GM21786 (cell line): ENCODE measurements around the gene SMIM14.
"Not testable (repeated sequence)": the region's sequence is repeated elsewhere in the genome, so short reads cannot be mapped to it uniquely, and the experiment has no call there.

Experiments
- ATAC-seq: cut with Tn5 transposase; IDR thresholded peaks from one replicate; pipeline ENCODE4 v1.9.1; 2021; ENCODE audit not compliant: unreplicated experiment

The SMIM14 gene

DNA sequence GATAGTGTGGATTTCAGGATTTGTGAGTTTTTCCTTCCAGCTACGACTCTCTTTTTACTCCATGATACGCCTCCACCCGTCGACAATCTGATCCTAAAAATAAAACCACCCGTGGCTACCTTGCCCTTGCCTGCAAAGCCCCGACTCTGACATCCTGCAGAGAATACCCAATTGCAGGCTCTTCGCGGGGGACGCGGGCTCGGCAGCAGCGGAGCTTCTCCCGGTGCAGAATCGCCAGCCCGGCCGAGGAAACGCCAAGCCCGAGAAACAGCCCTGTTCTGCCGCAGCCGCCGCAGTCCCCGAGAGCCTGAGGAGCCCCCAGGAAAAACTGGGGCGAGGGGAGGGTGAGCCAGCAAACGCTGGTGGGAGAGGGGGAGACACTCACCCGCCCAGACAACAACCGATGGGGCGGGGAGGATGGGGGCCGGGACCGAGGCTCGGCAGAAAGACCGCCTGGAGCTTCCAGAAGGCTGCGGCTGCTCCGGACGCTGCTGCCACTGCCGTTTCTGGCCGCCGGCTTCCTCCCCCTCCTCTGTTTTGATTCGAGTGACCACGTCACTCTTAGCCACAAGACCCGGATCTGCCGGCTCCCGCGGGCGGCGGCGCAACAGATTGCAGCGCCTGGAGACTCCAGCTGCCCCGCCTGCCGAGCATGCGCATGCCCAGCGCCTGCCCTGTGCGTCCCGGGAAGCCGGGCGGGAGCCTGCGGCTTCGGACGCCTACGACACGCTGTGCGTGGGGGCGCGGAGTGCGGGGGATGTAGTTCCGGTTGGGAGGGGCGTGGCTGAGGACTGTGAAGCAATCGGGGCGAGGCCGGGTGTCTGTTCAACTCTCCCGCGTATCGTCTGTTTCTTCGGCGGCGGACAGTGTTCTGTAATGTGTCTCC, at the start of gene SMIM14:
Gene SMIM14, minus strand, starts transcription at position 512 of the 886 bp plus-strand sequence. CDS start 33,720 bp downstream, outside the sequence.
- peak; percentile 72 for ATAC-seq

DNA sequence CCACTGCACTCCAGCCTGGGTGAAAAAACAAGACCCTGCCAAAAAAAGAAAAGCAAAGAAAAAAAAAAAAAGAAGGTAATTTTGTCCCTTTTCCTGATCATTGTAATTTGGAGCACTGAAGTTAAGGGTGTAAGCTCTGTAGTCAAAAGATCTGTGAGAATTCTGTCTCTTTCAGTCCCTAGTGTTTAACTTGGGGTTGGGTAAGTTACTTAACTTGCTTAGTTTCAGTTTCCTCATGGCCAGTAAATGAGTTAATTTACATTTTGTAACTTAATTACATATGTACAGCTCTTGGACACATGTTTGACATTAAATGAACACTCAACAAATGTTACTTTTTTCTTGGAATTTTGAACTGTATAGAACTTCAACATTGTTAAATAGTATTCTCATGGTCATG, 48.3 kb upstream of the SMIM14 start:
- no peak for ATAC-seq

DNA sequence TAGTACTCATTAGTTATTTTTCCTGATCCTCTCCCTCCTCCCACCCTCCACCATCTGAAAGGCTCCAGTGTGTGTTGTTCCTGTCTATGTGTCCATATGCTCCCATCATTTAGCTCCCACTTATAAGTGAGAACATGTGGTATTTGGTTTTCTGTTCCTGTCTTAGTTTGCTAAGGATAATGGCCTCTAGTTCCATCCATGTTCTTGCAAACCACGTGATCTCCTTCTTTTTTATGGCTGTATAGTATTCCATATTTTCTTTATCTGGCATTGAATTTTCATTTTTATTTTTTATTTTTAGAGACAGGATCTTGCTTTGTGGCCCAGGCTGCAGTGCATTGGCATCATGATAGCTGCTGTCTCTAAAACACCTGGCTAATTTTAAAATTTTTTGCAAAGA, 47.3 kb upstream of the SMIM14 start:
- ATAC-seq, result no peak

DNA sequence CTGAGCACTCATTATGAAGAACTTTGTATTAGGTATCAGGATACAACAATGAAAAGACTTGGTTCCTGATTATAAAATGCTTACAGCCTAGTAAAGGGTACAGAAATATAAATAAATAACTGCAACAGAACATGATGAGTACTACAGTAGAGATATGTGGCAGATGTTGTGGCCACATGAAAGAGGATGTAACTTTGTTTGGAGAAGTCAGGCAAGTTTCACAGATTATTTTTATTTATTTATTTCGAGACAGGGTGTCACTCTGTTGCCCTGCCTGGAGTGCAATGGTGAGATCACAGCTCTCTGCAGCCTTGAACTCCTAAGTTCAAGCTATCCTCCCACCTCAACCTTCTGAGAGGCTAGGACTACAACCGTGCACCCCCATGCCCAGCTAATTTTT, 43.5 kb upstream of the SMIM14 start:
- peak; percentile 79 for ATAC-seq

DNA sequence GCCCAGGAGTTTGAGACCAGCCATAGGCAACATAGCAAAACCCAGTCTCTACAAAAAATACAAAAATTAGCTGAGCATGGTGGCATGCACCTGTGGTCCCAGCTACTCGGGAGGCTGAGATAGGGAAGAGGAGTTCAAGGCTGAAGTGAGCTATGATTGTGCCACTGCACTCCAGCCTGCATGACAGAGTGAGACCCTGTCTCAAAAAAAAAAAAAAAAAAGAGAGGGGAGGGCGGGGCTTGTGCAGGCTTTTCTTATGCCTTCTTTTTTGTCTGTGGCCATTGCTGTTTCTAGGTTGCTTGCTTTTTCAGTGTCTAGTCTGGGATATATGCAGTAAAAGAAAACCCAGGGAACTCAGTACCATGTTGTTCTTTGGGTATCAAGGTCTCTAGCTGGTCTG, 42.3 kb upstream of the SMIM14 start:
- ATAC-seq, result not testable (repeated sequence)

DNA sequence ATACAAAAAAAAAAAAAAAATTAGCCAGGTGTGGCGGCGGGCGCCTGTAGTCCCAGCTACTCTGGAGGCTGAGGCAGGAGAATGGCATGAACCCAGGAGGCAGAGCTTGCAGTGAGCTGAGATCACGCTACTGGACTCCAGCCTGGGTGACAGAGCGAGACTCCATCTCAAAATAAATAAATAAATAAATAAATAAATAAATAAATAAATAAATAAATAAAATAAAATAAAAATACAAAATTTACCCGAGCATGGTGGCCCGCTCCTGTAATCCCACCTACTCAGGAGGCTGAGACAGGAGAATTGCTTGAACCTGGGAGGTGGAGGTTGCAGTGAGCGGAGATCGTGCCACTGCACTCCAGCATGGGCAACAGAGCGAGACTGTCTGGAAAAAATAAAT, 37.0 kb upstream of the SMIM14 start:
- not testable (repeated sequence) for ATAC-seq

DNA sequence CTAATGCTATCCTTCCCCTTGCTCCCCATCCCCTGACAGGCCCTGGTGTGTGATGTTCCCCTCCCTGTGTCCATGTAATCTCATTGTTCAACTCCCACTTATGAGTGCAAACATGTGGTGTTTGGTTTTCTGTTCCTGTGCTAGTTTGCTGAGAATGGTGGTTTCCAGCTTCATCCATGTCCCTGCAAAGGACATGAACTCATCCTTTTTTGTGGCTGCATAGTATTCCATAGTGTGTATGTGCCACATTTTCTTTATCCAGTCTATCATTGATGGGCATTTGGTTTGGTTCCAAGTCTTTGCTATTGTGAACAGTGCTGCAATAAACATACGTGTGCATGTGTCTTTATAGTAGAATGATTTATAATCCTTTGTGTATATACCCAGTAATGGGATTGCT, 31.6 kb upstream of the SMIM14 start:
- not testable (repeated sequence) for ATAC-seq

DNA sequence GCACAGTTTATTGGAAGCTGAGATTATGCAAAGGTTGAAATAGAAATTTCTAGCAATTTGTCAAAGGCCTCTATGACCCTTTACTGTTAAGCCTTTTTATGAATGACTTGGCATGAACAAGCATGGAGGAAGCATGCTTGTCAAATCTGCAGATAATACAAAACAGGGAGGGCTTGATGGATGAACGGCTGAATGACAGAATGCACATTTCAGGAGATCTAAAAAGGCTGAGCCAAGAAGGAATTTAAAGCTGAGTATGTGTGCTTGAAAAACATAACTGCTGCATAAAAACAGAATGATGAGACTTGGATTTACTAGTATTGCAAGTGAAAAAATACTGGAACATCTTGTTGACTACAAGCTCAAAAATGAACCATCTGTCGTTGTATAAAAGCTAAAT, 30.2 kb upstream of the SMIM14 start:
- ATAC-seq, result no peak

DNA sequence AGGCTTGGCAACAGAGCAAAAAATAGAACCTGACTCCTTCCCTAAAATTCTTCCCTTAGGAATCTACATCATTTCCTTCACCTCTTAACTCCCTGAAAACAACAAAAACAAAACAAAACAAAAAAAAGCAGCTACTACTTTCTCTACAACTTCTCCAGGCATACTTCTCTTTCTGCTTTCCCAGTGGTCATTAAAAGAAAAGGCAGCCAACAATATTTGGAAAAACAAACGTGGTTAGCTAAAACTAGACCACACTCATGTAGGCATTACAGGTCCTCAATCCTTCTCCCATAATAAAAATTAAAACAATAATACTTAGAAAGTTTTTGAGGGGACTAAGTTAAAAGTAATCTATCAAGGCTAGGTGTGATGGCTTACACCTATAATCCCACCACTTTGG, 29.0 kb upstream of the SMIM14 start:
- no peak for ATAC-seq

DNA sequence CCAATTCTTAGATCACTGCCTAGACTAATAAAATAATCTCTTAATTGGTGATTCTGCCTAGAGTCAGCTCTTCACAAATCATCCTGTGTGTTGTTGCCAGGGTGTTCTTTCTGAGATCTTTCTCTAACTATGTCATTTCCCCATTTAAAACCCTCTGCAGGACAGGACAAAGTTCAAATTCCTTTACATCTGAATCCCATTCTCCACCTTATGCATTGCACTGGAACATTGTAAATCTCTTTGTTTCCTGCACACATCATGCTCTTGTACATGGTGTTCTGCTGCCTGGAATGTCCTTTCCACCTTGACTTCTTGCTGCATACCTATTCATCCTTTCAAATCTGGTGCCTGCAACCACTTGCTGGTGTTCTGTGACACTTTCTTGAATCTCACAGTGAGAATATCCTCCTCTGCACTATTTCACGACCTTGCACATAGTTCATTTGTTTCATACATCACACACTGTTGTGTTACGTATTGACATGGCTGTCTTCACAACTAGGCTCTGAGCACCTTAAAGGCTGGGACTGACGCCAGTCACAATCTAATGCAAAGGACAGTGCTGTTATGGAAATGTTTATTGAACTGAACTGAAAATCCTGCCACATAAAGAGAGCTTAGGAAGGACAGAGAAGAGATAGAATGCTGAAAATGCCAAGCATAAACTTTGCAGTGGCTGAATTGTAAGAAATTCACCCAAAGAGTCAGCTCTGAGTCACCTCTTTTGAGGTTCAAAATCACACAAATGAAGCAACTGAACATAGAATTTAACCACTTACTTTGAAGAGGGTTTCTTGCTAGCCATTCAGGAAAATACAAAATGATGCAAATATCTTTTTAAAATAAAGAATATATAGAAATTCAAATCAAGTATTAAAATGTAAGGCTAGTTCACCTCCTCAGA, 26.4 kb upstream of the SMIM14 start:
- ATAC-seq, result no peak

DNA sequence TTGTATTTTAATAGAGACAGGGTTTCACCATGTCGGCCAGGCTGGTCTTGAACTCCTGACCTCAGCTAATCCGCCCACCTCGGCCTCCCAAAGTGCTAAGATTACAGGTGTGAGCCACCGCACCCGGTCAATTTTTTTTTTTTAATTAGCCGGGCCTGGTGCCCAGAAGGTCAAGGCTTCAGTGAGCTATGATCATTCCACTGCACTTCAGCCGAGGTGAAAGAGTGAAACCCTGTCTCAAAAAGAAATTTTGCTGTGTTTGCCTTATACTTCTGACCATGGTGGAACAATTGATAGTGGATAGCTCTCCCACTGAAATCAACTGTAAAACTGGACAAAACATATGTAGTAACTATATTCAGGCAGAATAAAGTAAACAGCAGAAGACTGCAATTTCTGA, 24.0 kb upstream of the SMIM14 start:
- no peak for ATAC-seq

DNA sequence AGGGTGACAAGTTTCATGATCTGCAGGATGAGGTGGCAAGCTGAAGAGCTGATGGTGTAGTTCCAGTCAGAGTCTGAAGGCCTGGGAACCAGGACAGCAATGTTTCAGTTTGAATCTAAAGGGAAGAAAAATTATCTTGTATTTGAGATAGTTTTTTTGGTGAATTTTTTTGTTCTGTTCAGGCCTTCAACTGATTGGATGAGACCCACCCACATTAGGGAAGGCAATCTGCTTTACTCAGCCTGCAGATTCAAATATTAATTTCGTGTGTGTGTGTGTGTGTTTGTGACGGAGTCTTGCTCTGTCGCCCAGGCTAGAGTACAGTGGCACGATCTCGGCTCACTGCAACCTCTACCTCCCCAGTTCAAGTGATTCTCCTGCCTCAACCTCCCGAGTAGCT, 22.1 kb upstream of the SMIM14 start:
- no peak for ATAC-seq

DNA sequence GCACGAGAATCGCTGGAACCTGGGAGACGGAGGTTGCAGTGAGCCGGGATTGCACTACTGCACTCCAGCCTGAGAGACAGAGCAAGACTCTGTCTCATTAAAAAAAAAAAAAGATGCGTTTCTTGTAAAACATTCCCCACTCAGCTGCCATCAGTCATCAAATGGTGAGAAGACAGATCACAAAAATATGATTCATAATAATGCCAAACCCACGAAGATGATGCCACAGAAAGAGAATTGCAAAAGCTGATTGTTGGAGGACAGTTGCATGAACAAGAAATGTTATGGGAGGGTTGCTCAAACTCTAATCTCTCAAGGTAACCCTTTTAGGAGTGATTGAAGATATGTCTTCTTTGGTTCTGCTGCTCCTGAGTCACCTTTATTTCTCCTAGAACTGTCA, 21.4 kb upstream of the SMIM14 start:
- no peak for ATAC-seq

DNA sequence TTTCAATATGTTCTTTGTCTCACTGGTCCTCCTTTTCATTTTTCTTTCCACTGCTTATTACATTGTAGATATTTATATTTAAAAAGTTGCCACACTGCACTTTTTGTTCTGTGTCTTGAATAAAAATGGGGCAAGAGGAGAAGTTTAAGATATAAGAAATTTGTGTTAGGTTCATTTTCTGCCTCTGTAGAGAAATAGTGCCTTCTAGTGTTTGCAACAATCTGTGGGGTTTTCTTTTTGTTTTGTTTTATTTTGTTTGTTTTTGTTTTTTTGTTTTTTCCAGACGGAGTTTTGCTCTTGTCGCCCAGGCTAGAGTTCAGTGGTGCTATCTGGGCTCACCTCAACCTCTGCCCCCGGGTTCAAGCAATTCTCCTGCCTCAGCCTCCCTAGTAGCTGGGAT, 20.1 kb upstream of the SMIM14 start:
- ATAC-seq, result no peak

DNA sequence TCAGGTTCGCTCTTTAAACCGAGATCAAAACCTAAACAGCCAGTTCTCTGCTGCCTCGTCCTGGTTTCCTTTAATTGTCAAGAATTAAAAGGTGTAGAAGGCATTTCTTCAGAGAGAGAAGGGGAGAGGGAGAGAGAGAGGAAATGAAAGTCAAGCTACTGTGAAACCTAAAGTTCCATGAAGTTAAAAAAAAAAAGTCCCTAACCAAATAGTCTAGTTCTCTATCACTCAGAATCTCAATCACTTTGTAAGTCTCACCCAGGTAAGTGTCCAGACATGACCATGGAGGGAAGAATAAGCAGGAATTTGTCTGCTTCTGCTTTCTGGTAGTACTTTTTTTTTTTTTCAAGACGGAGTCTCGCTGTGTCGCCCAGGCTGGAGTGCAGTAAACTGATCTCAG, 18.8 kb upstream of the SMIM14 start:
- ATAC-seq, result peak; percentile 80

DNA sequence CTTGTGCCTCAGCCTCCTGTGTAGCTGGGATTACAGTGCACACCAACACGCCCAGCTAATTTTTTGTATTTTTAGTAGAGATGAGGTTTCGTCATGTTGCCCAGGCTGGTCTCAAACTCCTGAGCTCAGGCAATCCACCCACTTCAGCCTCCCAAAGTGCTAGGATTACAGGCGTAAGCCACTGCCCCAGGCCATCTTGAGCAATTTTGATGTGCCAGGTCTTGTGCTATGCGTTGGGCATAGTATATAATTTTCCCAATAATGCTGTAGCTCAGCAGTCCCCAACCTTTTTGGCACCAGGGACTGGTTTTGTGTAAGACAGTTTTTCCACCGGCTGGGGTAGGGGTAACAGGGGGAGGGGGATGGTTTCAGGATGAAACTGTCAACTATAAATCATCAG, 18.0 kb upstream of the SMIM14 start:
- ATAC-seq, result not testable (repeated sequence)

DNA sequence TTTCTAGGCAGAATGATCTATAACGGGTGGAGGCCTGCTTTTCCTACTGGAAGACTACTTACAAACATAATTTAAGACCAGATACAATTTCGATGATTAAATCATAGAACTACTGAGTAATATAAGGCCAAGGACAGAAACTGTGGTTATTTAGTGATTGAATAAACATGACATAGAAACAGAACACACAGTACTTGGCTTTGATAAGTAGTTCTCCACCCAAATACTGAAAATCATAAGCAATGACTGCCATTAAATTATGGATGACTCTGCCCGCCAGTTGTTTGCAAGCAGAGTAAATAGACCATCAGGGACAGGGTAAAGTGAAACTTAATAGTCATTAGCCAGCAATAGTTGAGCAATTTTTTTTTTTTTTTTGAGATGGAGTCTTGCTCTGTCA, 17.2 kb upstream of the SMIM14 start:
- no peak for ATAC-seq

DNA sequence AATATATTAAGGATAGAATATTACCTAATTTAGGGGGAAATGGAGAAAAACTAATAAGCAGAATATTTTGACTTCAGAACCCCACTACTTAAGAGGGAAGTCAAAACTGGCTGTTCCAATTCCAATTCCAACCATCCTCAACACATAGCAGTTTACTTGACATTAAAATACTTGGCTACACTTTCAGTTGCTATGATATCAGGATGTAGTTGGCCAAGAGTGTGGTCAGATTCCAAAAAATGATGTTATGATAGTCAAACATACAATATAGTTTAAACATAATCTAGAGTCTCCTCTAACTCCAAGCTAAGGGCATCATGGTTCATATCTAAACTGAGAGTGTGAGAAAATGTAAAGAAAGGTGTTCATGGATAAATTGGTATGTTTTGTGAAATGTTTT, 16.5 kb upstream of the SMIM14 start:
- no peak for ATAC-seq

DNA sequence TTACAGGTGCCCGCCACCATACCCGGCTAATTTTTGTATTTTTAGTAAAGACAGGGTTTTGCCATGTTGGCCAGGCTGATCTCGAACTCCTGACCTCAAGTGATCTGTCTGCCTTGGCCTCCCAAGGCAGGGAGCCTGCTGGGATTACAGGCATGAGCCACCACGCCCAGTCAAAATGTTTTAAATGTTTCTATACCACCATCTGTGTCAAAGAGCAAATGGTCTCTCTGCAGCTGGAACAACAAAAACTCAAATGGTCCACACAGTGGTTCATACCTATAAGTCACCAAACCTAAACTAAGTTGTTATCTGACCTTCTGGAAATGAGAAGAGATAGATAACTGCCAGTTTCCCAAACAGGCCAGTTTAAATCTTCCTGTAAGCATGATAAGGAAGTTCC, 12.9 kb upstream of the SMIM14 start:
- not testable (repeated sequence) for ATAC-seq

DNA sequence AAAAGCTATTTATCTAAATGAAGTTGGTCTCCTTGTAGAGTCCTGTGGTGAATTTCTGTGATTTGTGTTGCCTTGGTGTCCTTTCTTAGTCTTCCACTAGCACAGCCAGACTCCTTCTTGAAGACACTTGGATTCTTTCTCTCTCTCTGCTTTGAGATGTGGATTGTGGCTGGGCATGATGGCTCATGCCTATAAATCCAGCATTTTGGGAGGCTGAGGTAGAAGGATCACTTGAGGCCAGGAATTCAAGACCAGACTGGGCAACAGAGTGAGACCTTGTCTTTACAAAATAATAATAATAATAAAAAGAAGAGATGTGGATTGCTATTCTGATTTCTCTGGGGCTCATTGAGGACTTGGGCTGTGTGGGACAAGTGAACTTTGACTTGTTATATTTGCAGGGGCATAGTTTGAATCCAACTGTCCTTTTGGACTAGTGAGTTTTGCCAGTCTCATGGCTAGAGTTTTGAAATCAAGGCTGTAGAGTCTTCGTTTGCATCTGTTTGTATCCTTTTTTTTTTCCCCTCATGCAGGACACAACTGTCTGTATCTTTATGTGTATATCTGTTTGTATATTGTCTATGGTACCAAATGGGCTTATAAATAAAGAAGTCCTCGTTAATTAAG, 11.1 kb upstream of the SMIM14 start:
- ATAC-seq, result no peak

DNA sequence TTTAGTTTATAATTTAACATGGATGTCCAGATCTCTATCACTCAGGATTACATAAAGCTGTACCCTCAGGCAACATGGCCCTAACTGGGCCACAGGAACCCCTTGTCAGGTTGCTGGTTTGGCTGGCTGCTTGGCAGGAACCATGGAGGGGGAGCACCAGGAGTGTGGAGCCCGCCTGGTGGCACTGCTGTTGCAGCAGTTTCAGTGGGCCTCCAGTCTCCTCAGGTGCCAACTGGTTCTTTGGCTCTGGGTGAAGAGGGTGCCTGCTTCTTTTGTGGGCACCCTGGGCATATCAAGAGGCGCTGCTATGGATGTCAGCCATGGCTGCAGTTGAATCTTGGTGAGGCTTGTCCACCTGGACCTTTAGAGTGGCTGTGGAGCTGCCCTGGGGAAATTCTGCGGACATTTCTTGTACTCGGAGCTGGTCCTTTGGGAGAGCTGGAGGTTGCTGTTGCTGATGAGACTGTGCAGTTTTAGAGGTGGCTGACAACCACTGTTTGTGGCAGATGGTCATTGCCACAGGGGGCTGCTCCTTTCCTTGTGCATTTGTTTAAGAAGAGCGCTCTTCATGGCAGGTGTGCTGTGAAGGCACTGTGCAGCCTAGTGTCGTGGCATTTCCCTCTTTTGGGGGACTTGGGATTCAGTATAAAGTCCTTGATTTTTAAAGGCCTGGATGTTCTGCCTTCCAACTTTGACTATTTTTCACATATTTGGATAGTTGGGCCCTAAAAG, 10.3 kb upstream of the SMIM14 start:
- no peak for ATAC-seq
